HG02678 (cell line): ENCODE measurements around the gene RET.
A peak's percentile ranks its signal among the peaks of the same experiment; 100 is the strongest.
"Not testable (repeated sequence)": the region's sequence is repeated elsewhere in the genome, so short reads cannot be mapped to it uniquely, and the experiment has no call there.

Experiments used
- ATAC-seq: cut with Tn5 transposase; IDR thresholded peaks from one replicate; pipeline ENCODE4 v1.9.1; 2021; ENCODE audit warnings: mild to moderate bottlenecking, moderate library complexity; ENCODE audit not compliant: unreplicated experiment

Gene RET

DNA sequence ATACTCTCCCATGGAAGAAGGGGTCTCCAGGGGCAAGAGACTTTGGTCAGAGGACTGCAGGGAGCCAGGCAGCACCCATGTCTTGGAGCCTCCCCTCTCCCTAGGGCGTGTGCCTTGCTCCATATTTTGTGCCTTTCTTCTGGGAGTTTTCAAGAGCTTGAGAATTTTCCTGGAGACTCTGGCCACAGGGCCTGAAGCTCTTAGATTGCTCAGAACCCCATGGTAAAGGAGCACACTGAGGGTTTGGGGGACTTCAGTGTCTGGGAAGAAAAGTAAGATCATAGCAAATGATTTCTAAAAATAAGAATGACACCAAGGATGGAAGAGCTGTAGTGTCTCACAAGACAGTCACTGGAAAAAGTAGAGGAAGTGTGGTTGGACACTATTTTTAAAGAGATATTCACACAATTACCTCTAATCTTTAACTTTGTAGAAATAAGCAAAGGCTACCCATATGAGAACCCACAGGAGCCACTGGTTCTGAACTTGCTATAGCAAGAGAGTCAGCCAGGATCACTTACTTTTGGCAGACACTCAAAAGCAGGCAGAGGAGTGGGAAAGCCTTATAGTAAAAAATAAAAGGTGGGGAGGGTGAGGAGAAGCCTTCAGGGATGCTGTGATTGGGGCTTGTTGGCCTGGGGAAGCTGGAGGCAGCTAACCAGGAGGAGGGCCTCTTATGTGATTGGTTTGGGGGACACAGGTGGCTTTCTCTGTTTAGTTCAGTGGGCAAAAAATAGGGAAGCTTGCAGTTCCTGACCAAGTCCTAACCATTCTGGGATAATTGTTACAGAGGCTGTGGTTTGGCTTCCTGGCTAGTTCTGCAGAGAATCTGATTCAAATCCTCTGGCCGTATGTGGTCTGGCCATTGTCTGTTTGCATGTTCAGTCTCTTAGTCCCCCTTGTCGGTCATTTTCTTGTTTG lies 56.3 kb downstream of the RET start:
- ATAC-seq: no peak

DNA sequence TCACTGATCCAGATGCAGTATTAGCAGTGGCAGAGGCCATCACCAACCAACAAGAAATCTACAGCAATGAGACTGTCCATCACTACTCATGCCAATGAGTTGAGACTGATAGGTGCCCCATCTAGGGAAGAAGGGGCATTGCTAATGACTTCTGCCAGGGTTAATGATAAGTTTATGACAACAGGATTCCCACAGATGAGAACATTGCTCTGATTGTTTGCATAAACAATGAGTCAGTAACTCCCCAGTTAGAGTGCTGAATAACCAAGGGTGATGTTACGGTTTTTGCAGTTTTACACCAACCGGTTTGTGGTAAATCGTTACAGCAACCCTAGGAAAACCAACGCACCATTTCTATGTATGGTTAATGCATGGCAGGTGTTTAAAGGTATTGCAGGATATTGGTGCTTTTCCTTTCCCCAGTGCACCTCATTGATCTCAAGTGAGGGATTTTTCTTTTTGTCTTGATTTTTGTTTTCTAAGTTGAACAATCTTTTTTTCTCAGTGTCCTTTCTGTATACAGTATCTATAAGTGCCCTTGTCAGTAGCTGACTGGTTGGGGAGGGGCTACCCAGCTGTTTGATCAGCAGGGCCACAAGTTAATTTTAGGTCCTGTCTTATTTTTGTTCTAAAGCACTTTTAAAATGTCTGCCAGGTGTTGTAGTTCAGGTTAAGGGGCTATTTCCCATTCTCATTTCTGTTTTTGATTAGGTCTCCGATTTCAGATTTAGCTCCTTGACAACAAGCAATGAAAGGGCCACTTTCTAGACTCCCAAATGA lies 57.4 kb downstream of the RET start:
- ATAC-seq: no peak

GRCh38 chr10:43135064-43135463 lies 58.2 kb downstream of the RET start:
- ATAC-seq: no peak

GRCh38 chr10:43135656-43136055 lies 58.8 kb downstream of the RET start:
- ATAC-seq: no peak

GRCh38 chr10:43136432-43136831 lies 59.6 kb downstream of the RET start:
- ATAC-seq: no peak

DNA sequence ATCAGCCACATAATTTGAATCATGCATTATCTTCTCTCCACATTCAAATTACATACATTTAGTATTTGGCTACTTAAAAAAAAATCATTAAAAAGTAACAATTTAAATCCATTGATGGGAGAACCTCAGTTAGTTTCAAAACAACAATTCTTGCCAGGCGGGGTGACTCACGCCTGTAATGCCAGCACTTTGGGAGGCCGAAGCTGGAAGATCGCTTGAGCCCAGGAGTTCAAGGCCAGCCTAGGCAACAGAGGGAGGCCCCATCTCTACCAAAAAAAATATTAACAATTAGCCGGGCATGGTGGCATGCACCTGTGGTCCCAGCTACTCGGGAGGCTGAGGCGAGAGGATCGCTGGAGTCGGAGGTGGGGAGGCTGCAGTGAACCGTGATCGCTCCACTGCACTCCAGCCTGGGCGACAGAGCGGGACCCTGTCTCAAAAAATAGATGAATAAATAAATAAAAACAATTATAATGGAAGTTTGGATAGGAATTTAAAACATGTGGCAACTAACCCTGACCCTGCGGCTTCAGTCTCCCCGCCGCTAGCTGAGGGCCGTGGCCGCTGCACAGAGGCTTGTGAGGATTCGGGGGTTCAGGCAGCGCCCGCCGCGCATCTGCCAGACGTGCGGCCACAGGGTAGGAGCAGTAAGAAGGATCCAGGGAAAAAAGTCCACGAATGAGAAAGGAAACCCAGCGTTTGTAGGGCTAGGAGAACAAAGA lies 60.3 kb downstream of the RET start:
- no peak for ATAC-seq

DNA sequence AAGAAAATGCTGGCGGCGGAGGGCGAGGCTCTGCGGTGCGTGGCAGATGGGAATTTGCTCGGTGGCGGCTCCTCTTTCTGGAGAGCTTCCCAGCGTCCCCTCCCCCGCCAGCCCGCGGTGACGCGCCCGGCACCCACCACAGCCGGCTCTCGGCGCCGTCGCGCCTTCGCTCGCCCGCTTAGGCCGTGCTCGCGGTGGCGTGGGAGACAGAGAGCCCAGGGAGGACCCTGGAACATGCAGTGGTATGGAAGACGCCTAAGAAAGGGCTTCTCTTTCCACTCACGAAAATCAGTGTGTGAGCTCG lies 60.8 kb downstream of the RET start:
- ATAC-seq: peak; percentile 19

DNA sequence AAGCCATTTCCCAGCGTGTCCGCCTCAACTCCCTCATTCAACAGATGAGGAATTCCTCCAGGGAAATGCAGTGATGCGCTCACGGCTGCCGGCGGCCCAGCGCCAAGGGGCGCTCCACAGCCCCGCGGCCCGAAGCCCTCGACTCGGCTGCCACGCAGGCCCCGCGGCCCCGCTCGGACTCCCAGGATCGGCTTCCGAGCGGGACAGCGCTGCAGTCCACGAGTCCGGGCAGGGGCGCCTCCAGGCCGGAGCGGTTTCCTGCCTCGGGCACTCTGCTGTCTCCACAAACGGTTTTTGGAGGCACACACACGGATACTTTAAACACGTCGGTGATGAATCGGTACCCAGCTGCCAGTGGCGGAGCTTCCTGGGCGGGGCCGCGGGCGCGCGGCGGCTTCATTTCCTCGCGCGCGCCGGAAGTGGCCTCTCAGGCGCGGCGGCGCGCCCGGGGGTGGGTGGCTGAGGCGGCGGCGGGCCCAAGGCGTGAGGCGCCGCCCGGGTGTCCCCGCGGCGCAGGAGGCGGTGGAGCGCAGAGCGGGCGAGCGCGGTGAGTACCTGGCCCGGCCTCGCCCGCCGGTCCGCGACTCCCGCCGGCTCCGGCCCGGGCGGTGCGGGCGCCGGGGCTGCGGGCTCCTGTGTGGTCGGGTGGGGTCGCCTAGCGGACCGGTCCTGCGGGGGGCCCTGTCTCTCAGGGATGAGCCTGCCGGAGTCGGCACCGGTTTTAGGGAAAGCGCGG lies 61.3 kb downstream of the RET start, which contains the start of gene CSGALNACT2:
Gene CSGALNACT2 (plus strand): TSS at position 425 of the 736 bp plus-strand sequence. CDS start 16,705 bp downstream, outside the sequence.
- peak; percentile 65 for ATAC-seq

DNA sequence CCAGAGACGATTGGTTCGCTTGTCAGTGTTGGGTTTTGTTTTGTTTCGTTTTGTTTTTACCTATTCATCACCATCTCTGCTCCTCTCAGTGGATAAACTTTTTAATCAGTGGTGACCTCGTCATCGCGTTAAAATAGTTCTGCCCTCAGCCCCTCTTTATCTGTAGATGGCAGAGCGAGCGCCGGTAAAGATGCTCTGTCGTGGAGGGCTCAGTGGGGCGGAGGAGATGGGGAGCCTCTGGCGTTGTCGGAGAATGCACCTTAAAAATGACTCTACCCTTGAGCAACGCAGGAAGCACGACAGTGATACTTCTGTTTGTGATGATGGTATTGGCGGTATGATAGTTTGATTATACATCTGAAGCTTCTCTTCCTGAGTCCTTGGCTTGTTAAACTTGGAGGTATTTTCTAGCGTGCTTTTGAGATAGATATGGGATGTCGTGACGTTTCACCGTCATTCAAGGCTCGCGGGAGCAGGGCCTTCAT lies 61.9 kb downstream of the RET start:
- peak; percentile 34 for ATAC-seq

DNA sequence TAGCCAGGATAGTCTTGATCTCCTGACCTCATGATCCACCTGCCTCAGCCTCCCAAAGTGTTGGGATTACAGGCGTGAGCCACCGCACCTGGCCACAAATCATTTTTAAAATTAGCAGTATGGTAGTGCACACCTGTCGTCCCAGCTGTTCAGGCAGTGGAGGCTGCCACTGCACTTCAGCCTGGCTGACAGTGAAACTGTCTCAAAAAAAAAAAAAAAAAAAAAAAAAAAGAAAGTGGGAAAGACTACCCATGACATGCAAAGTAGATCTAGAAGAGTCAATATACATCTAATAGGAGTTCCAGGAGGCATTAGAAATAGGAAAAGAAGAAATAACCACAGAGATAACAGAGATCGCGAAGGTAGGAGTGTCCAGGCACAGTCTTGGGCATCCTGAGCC lies 64.6 kb downstream of the RET start:
- ATAC-seq: peak; percentile 18

DNA sequence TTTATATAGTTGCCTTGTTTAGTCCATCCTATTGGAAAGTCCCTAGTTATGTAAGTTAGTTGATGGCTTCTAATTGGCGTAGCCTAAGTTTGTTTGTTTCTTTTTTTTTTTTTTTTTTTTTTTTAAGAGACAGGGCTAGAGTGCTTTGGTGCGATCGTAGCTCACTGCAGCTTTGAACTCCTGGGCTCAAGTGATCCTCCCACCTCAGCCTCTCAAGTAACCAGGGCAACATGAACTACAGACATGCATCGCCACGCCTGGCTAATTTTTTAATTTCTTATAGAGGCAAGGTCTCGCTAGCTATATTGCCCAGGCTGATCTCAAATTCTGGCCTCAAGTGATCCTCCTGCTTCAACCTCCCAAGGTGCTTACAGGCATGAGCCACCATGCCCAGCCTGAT lies 68.4 kb downstream of the RET start:
- no peak for ATAC-seq

DNA sequence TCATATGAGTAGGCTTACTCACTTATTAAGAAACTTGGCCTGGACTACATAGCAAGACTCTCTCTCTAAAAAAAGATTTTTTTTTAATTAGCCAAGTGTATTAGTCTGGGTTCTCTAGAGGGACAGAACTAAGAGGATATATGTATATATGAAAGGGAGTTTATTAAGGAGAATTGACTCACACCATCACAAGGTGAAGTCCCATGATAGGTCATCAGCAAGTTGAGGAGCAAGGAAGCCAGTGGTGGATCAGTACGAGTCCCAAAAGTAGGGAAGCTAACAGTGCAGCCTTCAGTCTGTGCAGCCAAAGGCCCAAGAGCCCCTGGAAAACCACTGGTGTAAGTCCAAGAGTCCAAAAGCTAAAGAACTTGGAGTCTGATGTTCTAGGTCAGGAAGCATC lies 69.1 kb downstream of the RET start:
- not testable (repeated sequence) for ATAC-seq

- no peak for ATAC-seq
Observed at GRCh38 chr10:43151371-43151770, 74.5 kb downstream of the RET start.

GRCh38 chr10:43153901-43154300 lies 77.0 kb downstream of the RET start:
- no peak for ATAC-seq

- no peak for ATAC-seq
Observed at GRCh38 chr10:43155221-43155620, 78.4 kb downstream of the RET start.

GRCh38 chr10:43155741-43156140 lies 78.9 kb downstream of the RET start:
- ATAC-seq: no peak

DNA sequence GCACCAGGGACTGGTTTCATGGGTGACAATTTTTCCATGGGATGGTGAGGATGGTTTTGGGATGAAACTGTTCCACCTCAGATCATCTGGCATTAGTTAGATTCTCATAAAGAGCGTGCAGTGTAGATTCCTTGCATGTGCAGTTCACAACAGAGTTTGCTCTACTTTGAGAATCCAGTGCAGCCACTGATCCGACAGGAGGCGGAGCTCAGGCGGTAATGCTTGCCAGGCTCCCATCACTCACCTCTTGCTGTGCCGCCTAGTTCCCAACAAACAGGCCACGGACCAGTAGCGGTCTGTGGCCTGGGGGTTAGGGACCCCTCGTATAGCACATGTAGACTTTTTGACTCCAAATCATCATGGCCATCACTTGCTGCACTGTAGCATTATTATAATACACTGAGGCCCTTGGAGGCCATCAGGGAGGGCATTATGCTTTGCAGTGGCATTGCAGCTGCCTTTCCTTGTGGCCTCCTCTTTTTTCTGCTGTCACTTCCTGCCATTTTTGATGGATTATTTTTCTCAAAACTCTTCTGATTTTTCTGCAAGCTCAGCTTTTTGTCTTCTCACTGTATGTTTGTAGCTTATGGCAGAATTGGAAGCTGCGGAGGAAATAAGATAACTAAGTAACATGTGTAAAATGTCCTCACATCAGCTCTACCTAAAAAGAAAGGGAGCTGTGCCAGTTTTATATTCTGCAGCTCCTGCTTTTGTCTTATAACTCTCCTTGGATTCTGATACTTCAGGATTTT lies 79.9 kb downstream of the RET start:
- no peak for ATAC-seq

DNA sequence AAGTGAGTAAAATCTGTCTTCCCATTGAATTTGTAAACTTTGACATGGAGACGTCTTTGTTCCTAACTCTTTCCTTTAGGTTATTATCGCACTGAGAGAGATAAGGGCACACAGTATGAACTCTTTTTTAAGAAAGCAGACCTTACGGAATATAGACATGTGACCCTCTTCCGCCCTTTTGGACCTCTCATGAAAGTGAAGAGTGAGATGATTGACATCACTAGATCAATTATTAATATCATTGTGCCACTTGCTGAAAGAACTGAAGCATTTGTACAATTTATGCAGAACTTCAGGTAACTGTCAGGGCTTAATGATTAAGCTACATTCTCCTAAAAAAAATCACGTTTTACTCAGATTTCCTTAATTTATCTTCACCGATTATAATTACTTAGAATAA lies 81.8 kb downstream of the RET start:
- ATAC-seq: no peak

DNA sequence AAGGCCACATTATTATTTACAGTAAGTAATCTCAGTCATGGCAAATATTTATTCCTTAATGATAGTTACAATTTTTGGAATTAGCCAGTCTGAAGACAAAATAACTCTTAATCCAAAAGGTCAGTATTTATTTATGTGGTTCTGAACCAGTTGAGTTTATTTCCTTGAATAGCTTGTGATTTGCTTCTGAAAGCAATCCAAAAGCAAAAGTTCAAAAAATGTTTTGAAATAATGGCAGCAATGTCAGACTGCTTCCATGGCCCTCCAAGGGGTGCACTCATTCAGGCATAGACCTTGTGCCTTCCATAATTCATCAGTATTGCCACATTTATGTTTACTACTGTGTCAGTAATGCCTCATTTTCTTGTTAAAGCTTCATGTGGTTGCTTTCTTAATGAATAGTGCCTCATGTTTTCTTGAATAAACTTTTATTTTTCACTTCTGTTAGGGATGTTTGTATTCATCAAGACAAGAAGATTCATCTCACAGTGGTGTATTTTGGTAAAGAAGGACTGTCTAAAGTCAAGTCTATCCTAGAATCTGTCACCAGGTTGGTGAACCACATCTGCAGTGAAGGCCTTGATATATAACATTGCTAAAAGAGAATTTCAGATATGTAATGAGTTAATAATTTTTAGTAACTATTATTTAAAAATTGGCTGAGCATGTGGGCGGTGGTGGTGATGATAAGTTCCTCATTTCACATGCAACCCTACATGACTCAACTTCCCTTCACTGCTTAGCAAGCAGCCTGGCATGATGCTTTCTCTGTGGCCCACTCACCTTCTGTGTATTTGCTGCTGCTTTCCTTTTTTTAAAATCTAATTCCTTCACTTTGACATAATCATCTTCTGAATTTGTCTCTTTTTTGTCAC lies 83.4 kb downstream of the RET start:
- peak; percentile 52 for ATAC-seq
